Erythroblast (primary cell): Measurements from ENCODE around the gene GTF2A1.

ENCODE experiments used
- GATA1 ChIP-seq: IDR thresholded peaks from 2 replicates; pipeline ENCODE4 v1.6.1; 2011; ENCODE audit warnings: low read depth, mild to moderate bottlenecking, control low read depth, low read length, moderate library complexity
- POLR2A ChIP-seq: IDR thresholded peaks from 2 replicates; pipeline ENCODE4 v1.6.1; 2011; ENCODE audit warnings: mild to moderate bottlenecking, low read length

DNA sequence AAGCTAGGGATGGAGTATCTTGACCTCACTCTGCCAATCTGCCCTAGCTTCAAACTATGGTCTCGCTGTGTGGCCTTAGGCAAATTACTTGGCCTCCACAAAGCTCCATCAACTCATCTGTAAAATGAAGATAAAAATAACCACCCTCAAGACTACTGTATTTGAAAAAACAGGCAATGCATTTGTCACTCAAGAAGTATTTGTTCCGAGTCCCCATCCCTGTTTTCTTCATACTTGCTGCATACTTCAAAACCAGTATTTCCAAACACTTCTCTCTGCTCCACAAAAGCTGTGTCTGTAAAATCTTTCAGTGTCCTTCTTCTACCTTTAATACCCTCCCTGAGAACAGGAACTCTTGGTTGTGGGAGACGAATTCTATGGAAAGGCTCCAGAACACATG lies 47.9 kb downstream of the GTF2A1 start:
- TF ChIP-seq POLR2A (no peak), GATA1 (no peak)
